Vagina (tissue), 2 donors: ENCODE data around the gene CCT6B.

Experiments used
- POLR2A ChIP-seq, 2 donors: fragments of 450-650 bp; IDR thresholded peaks; one replicate each; pipeline ENCODE4 v1.6.1; 2017; ENCODE audit warnings: antibody characterized with exemption in 2 of 2, mild to moderate bottlenecking in 2 of 2, moderate library complexity in 2 of 2
- POLR2AphosphoS5 ChIP-seq, 2 donors: sonication (generic); formaldehyde crosslinking; IDR thresholded peaks; one replicate each; pipeline ENCODE4 v1.9.0; 2017; ENCODE audit warnings: antibody characterized with exemption in 2 of 2, mild to moderate bottlenecking in 2 of 2, low read depth in 1 of 2; ENCODE audit not compliant: insufficient read depth in 1 of 2
- TF ChIP-seq, protein P1 (sequence below), 3 experiments: fragments of 450-650 bp in 2 of 3; fragments of 200-600 bp in 1 of 3; sonication (generic) in 1 of 3; IDR thresholded peaks; one replicate each; pipeline ENCODE4 v1.5.1; 2017 to 2019; ENCODE audit warnings: antibody characterized with exemption in 3 of 3, mild to moderate bottlenecking in 2 of 3, moderate library complexity in 2 of 3

DNA sequence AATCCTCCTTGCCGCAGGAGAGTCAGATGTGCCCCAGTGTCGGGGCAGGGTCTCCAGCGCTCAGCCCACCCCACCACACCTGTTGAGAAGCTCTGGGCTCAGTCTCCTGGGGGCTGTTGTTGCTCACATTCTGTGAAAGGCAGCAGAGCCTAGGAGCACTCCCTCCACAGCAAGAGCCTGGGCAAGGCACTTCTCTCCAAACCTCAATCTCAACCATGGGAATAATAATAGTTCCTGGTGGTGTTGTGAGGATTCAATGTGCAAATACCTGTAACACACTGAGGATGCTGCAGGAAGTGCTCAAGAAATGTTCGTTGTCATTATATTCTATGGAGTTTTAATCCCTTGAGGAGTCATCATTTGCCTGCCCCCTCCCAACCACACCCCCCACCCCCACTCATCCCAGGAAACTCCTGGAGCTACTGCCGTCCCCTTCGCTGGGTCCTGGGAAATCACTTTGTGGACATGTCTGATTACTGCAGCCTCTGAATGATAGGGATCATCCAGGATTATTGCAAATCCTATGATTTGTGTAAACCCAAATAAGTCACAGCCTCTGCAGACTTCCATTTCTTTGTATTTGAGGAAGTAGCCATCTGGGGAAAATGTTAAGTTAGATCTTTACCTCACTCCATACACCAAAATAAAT is 61.5 kb downstream of the CCT6B start:
- TF ChIP-seq, protein P1, sequence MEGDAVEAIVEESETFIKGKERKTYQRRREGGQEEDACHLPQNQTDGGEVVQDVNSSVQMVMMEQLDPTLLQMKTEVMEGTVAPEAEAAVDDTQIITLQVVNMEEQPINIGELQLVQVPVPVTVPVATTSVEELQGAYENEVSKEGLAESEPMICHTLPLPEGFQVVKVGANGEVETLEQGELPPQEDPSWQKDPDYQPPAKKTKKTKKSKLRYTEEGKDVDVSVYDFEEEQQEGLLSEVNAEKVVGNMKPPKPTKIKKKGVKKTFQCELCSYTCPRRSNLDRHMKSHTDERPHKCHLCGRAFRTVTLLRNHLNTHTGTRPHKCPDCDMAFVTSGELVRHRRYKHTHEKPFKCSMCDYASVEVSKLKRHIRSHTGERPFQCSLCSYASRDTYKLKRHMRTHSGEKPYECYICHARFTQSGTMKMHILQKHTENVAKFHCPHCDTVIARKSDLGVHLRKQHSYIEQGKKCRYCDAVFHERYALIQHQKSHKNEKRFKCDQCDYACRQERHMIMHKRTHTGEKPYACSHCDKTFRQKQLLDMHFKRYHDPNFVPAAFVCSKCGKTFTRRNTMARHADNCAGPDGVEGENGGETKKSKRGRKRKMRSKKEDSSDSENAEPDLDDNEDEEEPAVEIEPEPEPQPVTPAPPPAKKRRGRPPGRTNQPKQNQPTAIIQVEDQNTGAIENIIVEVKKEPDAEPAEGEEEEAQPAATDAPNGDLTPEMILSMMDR (IDR thresholded peaks at IDR 0.05) = no peak
- TF ChIP-seq POLR2AphosphoS5 (IDR thresholded peaks at IDR 0.05; ENCODE audit: insufficient read depth in 1 of 2, low read depth in 1 of 2) (no peak), POLR2A (IDR thresholded peaks at IDR 0.05) (no peak)
